Measurements from ENCODE around the gene FGF9.

- TF ChIP-seq CTCF (optimal IDR thresholded peaks at IDR 0.05 in 1 of 3, IDR thresholded peaks at IDR 0.05 in 1 of 3, conservative IDR thresholded peaks at IDR 0.05 in 1 of 3; ENCODE audit: extremely low read depth in 1 of 3, insufficient read depth in 2 of 3, low read length in 3 of 3) (no peak), EZH2 (IDR thresholded peaks at IDR 0.05; ENCODE audit: low read length) (no peak)
Observed at GRCh38 chr13:21733475-21734263, 62.8 kb downstream of the FGF9 start.
